SHP77 (cell line): Measurements from ENCODE around the gene TICRR.
A peak's percentile ranks its signal among the peaks of the same experiment; 100 is the strongest.

ENCODE experiments used
- DNase-seq, 2 experiments: peaks; one replicate each; lab custom pipeline; 2025; lab: John Stamatoyannopoulos, UW

Gene TICRR

GRCh38 chr15:89672221-89673164 lies 97.2 kb downstream of the TICRR start:
- DNase-seq, result no peak

DNA sequence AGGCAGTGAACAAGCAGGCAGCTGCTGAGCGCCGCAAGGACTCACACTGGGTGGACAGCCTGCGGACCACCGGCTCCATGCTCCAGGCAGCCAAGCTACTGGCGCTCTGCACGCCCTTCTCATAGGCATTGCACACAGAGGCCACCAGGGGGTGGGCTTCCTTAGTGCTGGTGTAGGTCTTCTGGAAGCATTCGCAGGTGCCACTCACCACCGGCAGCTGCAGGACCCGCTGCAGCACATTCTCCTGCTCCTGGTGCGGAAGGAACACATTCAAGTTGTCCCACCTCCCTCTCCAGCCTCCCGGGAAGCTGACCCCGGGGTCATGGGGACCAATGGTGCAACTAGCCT lies 97.9 kb downstream of the TICRR start:
- DNase-seq, result peak; percentile 78 to 81

- no peak for DNase-seq
These were observed 99.3 kb downstream of the TICRR start for GRCh38 chr15:89674526-89674925.

DNA sequence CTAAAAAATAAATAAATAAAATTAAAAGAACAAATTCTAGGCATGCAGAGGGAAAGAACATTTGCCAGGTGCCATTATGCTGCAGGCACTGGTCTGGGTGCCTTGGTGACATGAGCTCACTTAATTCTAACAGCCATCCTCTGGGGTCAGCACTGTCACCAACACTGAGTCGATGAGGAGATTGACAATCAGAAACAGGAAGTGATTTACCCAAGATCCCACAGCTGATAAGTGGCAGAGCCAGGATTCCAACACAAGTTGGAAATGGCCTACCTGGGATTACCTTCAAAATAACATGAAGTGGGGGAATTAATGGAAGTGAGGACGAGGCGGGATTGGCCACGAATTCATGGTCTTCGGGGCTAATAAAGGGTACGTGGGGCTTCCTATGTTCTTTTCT lies 100.3 kb downstream of the TICRR start:
- no peak for DNase-seq

DNA sequence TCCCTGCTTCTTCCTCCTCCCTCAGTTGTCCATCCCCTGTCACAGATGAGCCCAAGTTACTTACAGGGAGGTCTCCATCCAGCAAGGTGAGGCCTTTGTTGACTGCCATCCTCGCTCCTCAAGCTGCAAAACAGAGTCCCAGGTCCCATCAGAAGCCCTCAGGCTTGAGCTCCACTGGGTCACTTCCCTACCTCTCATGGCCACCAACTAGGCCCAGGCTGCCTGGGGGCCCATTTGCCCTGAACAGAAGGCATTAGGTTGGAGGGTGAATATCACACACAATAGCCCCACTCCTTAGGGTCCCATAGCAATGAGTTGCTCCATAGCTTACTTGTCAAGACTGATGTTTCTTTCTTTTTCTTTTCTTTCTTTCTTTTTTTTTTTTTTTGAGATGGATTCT lies 102.1 kb downstream of the TICRR start:
- no peak for DNase-seq
